ENCODE data around the gene CLIC4. TPM values are rescaled to one million over a fixed set of nuclear protein-coding genes. Genes with fewer than 3 reads are reported as not detected.
"Not testable (repeated sequence)": the region's sequence is repeated elsewhere in the genome, so short reads cannot be mapped to it uniquely, and the experiment has no call there.

Gene CLIC4
- total and polyA plus RNA-seq, 4 donors, result 97.4 to 245 (median 155) TPM

- Histone ChIP-seq H3K27ac (ENCODE audit: low read depth, low read length) (no peak overlapping the region), H3K36me3 (ENCODE audit: control insufficient read depth, insufficient read depth, low read length) (no peaks in the 10 kb centered on the region), H3K9me3 (ENCODE audit: control insufficient read depth, insufficient read depth, low read length) (no peaks in the 10 kb centered on the region), H3K27me3 (ENCODE audit: control insufficient read depth, insufficient read depth, low read length) (no peaks in the 10 kb centered on the region), H3K4me1 (ENCODE audit: control insufficient read depth, insufficient read depth, low read length) (no peaks in the 10 kb centered on the region), H3K4me3 (ENCODE audit: low read depth, low read length) (no peak overlapping the region)
- DNase-seq (ENCODE audit: low read depth in 4 of 6, low spot score in 6 of 6), result no peak
- no CpG with 5 or more reads among the region's 4 CpGs for WGBS (ENCODE audit: insufficient coverage)
Measured at GRCh38 chr1:24768873-24769605, 23.8 kb downstream of the CLIC4 start.

DNA sequence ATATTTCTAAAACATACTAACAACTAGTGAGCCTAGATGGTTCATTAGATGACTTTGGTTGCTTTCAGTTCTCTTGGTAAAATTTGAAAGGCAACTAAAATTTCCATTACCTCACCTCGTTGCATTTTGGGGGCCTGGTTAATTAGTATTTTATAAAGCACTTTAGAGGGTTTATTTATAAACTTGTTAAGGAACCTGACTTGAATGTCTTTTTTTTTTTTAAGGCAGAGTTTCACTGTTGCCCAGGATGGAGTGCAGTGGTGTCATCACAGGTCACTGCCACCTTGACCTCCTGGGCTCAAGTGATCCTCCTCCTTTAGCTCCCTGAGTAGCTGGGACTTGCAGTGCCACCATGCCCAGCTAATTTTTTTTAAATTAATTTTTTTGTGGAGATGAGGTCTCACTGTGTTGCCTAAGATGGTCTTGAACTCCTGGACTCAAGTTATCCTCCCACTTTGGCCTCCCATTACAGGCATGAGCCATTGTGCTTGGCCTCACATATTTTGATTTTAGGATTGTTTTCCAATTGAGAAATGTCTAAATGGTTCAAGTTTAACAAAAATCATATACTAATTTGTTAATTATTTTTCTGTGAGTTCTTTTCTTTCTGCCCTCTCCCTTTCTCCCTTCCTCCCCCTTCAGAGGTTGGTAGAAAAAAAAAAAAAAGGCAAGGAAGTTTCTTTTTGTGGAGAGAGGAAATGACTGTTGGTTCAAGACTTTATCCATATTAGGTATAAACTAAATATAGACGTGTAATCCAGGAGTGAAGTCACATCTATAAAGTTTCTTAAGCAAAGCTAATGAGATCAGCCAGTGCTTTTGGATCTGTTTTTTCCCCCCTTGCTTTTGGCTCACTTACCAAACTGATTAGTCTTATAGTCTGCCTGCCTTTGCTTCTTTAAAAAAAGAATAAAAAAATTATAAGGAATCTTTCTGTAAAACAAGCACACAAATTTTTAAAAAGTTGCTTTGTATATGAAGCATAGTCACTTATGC, 24.7 kb downstream of the CLIC4 start:
- Histone ChIP-seq H3K27ac (ENCODE audit: low read depth, low read length) (peak overlapping the region; percentile 75), H3K4me1 (ENCODE audit: control insufficient read depth, insufficient read depth, low read length) (no peaks in the 10 kb centered on the region), H3K4me3 (ENCODE audit: low read depth, low read length) (no peak overlapping the region), H3K9me3 (ENCODE audit: control insufficient read depth, insufficient read depth, low read length) (no peaks in the 10 kb centered on the region), H3K36me3 (ENCODE audit: control insufficient read depth, insufficient read depth, low read length) (no peaks in the 10 kb centered on the region), H3K27me3 (ENCODE audit: control insufficient read depth, insufficient read depth, low read length) (no peaks in the 10 kb centered on the region)
- peak in 1 of 6 donors; percentile 26 for DNase-seq (ENCODE audit: low read depth in 4 of 6, low spot score in 6 of 6)
- no CpG with 5 or more reads among the region's 2 CpGs for WGBS (ENCODE audit: insufficient coverage)

DNA sequence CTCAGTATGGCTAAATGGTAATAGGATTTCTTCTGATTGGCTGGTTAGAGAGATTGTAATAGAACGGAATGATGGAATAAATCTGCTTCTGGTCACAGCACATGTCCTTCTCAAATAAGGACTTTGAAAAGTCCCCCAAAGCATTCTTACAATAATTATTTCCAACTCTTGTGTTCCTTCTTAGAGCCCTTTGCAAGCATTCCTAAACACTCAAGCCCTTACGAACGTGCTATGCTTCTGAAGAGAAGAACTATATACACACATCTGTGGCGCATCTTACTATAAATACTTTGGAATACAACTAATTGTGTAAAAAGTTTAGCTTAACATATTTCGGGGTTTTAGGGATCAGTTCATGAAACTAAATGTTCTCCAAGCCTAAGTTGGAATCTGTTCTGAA, 25.6 kb downstream of the CLIC4 start:
- no peaks in the 10 kb centered on the region for H3K4me1 ChIP-seq (ENCODE audit: control insufficient read depth, insufficient read depth, low read length)
- H3K27ac ChIP-seq (ENCODE audit: low read depth, low read length), result peak overlapping the region; percentile 64
- no peaks in the 10 kb centered on the region for H3K27me3 ChIP-seq (ENCODE audit: control insufficient read depth, insufficient read depth, low read length)
- no peaks in the 10 kb centered on the region for H3K36me3 ChIP-seq (ENCODE audit: control insufficient read depth, insufficient read depth, low read length)
- no CpG with 5 or more reads among the region's 5 CpGs for WGBS (ENCODE audit: insufficient coverage)
- DNase-seq (ENCODE audit: low read depth in 4 of 6, low spot score in 6 of 6), result no peak
- no peaks in the 10 kb centered on the region for H3K9me3 ChIP-seq (ENCODE audit: control insufficient read depth, insufficient read depth, low read length)
- no peak overlapping the region for H3K4me3 ChIP-seq (ENCODE audit: low read depth, low read length)

GRCh38 chr1:24771574-24771973, 26.3 kb downstream of the CLIC4 start:
- DNase-seq (ENCODE audit: low read depth in 4 of 6, low spot score in 6 of 6), result no peak
- H3K4me1 ChIP-seq (ENCODE audit: control insufficient read depth, insufficient read depth, low read length), result no peaks in the 10 kb centered on the region
- no peak overlapping the region for H3K27ac ChIP-seq (ENCODE audit: low read depth, low read length)
- no peaks in the 10 kb centered on the region for H3K9me3 ChIP-seq (ENCODE audit: control insufficient read depth, insufficient read depth, low read length)
- no peaks in the 10 kb centered on the region for H3K27me3 ChIP-seq (ENCODE audit: control insufficient read depth, insufficient read depth, low read length)
- no peaks in the 10 kb centered on the region for H3K36me3 ChIP-seq (ENCODE audit: control insufficient read depth, insufficient read depth, low read length)
- H3K4me3 ChIP-seq (ENCODE audit: low read depth, low read length), result no peak overlapping the region

DNA sequence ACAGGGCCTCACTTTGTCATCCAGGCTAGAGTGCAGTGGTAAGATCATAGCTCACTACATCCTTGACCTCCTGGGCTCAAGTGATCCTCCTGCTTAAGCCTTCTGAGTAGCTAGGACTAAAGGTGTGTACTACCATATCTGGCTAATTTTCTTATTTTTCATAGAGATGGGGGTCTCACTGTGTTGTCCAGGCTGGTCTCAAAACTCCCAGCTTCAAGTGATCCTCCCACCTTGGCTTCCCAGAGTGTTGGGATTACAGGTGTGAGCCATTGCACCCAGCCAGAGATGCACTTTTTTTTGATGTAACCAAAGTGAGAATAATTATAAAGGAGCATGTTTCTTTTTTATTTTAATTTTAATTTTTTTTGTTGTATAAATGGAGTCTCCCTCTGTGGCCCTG, 28.4 kb downstream of the CLIC4 start:
- Histone ChIP-seq H3K4me1 (ENCODE audit: control insufficient read depth, insufficient read depth, low read length) (no peaks in the 10 kb centered on the region), H3K4me3 (ENCODE audit: low read depth, low read length) (no peak overlapping the region), H3K36me3 (ENCODE audit: control insufficient read depth, insufficient read depth, low read length) (no peaks in the 10 kb centered on the region), H3K27me3 (ENCODE audit: control insufficient read depth, insufficient read depth, low read length) (no peaks in the 10 kb centered on the region), H3K27ac (ENCODE audit: low read depth, low read length) (no peak overlapping the region), H3K9me3 (ENCODE audit: control insufficient read depth, insufficient read depth, low read length) (no peaks in the 10 kb centered on the region)
- no peak for DNase-seq (ENCODE audit: low read depth in 4 of 6, low spot score in 6 of 6)

- H3K4me3 ChIP-seq (ENCODE audit: low read depth, low read length), result no peak overlapping the region
- no peaks in the 10 kb centered on the region for H3K4me1 ChIP-seq (ENCODE audit: control insufficient read depth, insufficient read depth, low read length)
- no peak for DNase-seq (ENCODE audit: low read depth in 4 of 6, low spot score in 6 of 6)
- WGBS (ENCODE audit: insufficient coverage), result no CpG with 5 or more reads among the region's 3 CpGs
- H3K27me3 ChIP-seq (ENCODE audit: control insufficient read depth, insufficient read depth, low read length), result no peaks in the 10 kb centered on the region
- no peaks in the 10 kb centered on the region for H3K36me3 ChIP-seq (ENCODE audit: control insufficient read depth, insufficient read depth, low read length)
- no peaks in the 10 kb centered on the region for H3K9me3 ChIP-seq (ENCODE audit: control insufficient read depth, insufficient read depth, low read length)
- no peak overlapping the region for H3K27ac ChIP-seq (ENCODE audit: low read depth, low read length)
Measured at GRCh38 chr1:24775348-24775747, 30.1 kb downstream of the CLIC4 start.

GRCh38 chr1:24775916-24776315, 30.7 kb downstream of the CLIC4 start:
- Histone ChIP-seq H3K4me3 (ENCODE audit: low read depth, low read length) (no peak overlapping the region), H3K27me3 (ENCODE audit: control insufficient read depth, insufficient read depth, low read length) (no peaks in the 10 kb centered on the region), H3K9me3 (ENCODE audit: control insufficient read depth, insufficient read depth, low read length) (no peaks in the 10 kb centered on the region), H3K36me3 (ENCODE audit: control insufficient read depth, insufficient read depth, low read length) (no peaks in the 10 kb centered on the region), H3K4me1 (ENCODE audit: control insufficient read depth, insufficient read depth, low read length) (no peaks in the 10 kb centered on the region), H3K27ac (ENCODE audit: low read depth, low read length) (no peak overlapping the region)
- DNase-seq (ENCODE audit: low read depth in 4 of 6, low spot score in 6 of 6), result peak in 2 of 6 donors; percentile 5 to 53
- 80% methylated on average over 1 of the region's 3 CpGs for WGBS (ENCODE audit: insufficient coverage)

DNA sequence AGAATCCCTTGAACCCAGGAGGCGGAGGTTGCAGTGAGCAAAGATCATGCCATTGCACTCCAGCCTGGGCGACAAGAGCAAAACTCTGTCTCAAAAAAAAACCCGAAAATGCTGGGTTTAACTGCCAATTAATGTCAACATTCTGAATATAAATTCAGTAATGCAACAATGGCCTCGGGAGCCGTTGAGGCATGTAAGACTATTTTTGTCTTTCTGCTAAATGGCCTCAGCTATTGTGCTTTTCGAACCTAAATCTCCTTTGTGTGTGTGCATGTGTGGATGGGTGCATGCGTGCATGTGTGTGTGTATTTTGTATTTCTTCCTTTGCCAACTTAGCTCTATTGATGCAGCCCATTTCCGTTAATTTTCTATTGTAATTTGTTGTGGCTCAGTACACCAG, 31.6 kb downstream of the CLIC4 start:
- 65% methylated on average over 5 of the region's 8 CpGs for WGBS (ENCODE audit: insufficient coverage)
- Histone ChIP-seq H3K27ac (ENCODE audit: low read depth, low read length) (no peak overlapping the region), H3K4me1 (ENCODE audit: control insufficient read depth, insufficient read depth, low read length) (no peaks in the 10 kb centered on the region), H3K36me3 (ENCODE audit: control insufficient read depth, insufficient read depth, low read length) (no peaks in the 10 kb centered on the region), H3K4me3 (ENCODE audit: low read depth, low read length) (no peak overlapping the region), H3K9me3 (ENCODE audit: control insufficient read depth, insufficient read depth, low read length) (no peaks in the 10 kb centered on the region), H3K27me3 (ENCODE audit: control insufficient read depth, insufficient read depth, low read length) (no peaks in the 10 kb centered on the region)
- DNase-seq (ENCODE audit: low read depth in 4 of 6, low spot score in 6 of 6), result peak in 1 of 6 donors; percentile 27

DNA sequence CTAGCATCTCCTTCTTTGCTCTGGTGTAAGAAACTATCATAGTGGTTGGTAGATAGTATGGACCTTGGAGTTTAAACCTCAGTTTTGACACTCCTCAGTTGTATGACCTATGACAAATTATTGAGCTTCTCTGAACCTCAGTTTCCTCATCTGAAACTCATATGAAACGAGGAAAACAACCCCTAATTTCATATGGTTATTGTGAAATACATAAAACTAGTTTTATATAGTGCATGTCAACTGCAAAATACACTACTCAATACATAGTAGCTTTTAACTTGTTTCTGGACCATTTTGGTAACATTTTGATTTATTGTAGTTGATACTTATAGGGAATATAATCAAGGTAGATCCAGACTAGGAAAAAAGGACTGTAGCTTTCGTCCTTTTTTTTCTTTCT, 32.9 kb downstream of the CLIC4 start:
- Histone ChIP-seq H3K27me3 (ENCODE audit: control insufficient read depth, insufficient read depth, low read length) (no peaks in the 10 kb centered on the region), H3K4me3 (ENCODE audit: low read depth, low read length) (no peak overlapping the region), H3K4me1 (ENCODE audit: control insufficient read depth, insufficient read depth, low read length) (no peaks in the 10 kb centered on the region), H3K36me3 (ENCODE audit: control insufficient read depth, insufficient read depth, low read length) (no peaks in the 10 kb centered on the region), H3K9me3 (ENCODE audit: control insufficient read depth, insufficient read depth, low read length) (no peaks in the 10 kb centered on the region), H3K27ac (ENCODE audit: low read depth, low read length) (no peak overlapping the region)
- no peak for DNase-seq (ENCODE audit: low read depth in 4 of 6, low spot score in 6 of 6)
- WGBS (ENCODE audit: insufficient coverage), result no CpG with 5 or more reads among the region's 2 CpGs

DNA sequence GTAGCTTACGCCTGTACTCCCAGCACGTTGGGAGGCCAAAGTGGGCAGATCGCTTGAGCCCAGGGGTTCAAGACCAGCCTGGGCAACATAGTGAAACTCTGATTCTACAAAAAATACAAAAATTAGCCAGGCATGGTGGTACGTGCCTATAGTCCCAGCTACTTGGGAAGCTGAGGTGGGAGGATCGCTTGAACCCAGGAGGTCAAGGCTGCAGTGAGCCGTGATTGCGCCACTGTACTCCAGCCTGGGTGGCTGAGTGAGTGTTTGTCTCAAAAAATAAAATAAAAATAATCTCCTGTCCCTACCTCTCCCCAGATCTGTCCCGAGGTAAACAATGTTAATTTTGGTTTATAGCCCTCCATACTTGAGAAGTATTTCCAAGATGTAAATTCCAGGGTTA, 34.0 kb downstream of the CLIC4 start:
- 94% methylated on average over 3 of the region's 8 CpGs for WGBS (ENCODE audit: insufficient coverage)
- H3K36me3 ChIP-seq (ENCODE audit: control insufficient read depth, insufficient read depth, low read length); H3K4me3 ChIP-seq (ENCODE audit: low read depth, low read length); H3K27me3 ChIP-seq (ENCODE audit: control insufficient read depth, insufficient read depth, low read length); H3K27ac ChIP-seq (ENCODE audit: low read depth, low read length); H3K4me1 ChIP-seq (ENCODE audit: control insufficient read depth, insufficient read depth, low read length); H3K9me3 ChIP-seq (ENCODE audit: control insufficient read depth, insufficient read depth, low read length); DNase-seq (ENCODE audit: low read depth in 4 of 6, low spot score in 6 of 6): not testable (repeated sequence)
